Dermis microvascular lymphatic vessel endothelial cell (primary cell): ENCODE measurements around the gene ODAD4. TPM values are rescaled to one million over a fixed set of nuclear protein-coding genes. Genes with fewer than 3 reads are reported as not detected.

ENCODE experiments used
- DNase-seq, 2 donors: peaks; one replicate each; pipeline versions ENCODE4 v3.0.0 to v3.0.0-alpha.2; 2010; ENCODE audit warnings: low read depth in 2 of 2
- total RNA-seq: library from RNA; depleted of rRNA; stranded (reverse); fragments of >200 nt; gene quantifications from 2 replicates; pipeline ENCODE4 v1.2.1, GENCODE V29; 2014

ODAD4 gene
- 0.13 and 0.25 TPM in 2 replicates for total RNA-seq

DNA sequence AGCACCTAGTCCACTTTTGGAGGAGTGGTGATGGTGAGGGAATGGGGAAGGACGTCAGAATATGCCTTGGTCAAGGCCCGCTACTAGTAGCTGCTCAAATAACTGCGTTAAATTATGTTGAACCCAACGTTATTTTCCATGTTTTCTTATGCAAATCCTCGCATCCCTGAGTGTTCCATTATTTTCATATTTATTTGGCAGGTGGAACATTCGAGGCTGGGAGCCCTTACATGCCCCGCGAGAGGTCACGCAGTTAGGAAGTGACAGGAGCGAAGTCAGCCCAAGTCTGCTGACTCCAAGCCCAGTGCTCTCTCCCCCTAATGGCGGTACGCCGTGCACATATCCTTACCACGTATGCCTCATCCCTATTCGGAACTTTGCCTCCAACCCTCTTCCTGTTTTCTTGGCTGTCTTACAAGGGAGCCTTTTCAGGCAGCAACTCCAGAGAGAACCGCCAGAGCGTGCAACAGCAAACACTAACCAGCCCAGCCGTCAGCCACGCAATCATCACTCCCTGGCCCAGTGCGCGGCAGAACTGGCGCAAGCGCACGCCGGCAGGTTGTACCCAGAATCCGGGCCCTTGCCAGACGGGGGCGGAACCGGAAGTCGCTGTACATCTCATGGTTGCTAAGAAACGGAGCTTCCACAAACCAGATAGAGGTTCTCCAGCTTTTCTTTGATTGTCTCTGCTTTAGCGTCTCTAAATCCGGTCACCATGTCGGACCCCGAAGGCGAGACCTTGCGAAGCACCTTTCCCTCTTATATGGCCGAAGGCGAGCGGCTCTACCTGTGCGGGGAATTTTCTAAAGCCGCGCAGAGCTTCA lies at the start of gene ODAD4:
Gene ODAD4, plus strand, starts transcription at position 609 of the 824 bp plus-strand sequence. Its CDS starts 107 bp downstream, at position 716.
- peak; percentile 87 to 97 for DNase-seq

DNA sequence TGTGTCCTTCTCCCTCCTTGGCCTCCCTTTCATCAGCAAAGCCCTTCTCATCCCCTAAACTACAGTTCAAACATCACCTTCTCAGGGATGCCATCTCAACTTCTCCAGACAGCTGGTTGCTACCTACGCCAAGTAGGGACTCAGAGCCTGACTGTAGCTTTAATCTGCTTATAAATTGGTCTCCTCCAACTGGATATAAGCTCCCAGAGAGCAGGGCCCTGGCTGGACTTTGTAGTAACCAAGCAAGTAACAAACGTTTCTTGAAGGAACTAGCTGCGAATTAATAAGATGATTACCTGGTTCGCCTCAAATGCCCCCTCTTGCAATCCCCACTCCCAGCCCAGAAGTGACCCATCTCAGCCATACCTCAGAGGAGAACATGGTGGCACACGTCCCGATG lies 47.7 kb upstream of the ODAD4 start:
- no peak for DNase-seq

GRCh38 chr17:41885733-41886132 lies 44.7 kb upstream of the ODAD4 start:
- DNase-seq, result no peak

GRCh38 chr17:41888332-41888965 lies 42.0 kb upstream of the ODAD4 start:
- no peak for DNase-seq

GRCh38 chr17:41891135-41892020 lies 39.0 kb upstream of the ODAD4 start:
- DNase-seq, result peak in 1 of 2 donors; percentile 29

DNA sequence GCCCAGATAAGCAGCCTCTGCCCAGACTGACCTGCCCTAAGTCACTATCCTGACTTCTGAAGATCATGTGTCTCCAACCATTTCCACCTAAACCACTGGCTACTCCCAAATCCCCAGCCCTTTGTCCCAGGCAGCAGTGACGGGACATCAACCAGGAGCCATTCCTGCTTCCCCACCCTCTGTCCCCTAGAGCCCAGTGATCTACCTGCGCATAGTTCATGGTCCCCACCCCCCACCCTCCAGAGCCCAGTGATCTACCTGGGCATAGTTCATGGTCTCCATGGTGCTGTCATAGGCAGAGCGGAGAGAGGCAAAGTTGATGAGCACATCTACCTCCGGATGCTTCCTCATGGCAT lies 38.4 kb upstream of the ODAD4 start:
- DNase-seq, result no peak

DNA sequence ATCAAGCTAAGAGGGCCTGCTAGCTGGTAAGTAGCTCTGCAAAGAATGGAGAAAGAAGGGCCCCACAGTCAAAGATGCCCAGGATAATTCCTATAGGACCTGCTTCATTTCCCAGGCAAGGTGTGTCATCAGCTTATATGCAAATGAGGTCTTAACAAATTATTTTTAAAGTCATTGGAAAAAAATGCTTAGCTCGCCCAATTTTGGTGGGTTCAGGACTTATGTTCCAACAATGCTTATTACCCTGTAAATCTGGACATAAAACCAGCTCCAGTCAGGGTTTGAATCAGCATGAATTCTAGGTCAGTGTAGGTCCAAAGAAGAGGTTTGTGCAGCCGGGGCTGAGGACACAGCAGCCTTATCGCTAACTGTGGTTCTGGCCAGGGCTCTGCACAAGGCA lies 37.0 kb upstream of the ODAD4 start:
- DNase-seq, result no peak

DNA sequence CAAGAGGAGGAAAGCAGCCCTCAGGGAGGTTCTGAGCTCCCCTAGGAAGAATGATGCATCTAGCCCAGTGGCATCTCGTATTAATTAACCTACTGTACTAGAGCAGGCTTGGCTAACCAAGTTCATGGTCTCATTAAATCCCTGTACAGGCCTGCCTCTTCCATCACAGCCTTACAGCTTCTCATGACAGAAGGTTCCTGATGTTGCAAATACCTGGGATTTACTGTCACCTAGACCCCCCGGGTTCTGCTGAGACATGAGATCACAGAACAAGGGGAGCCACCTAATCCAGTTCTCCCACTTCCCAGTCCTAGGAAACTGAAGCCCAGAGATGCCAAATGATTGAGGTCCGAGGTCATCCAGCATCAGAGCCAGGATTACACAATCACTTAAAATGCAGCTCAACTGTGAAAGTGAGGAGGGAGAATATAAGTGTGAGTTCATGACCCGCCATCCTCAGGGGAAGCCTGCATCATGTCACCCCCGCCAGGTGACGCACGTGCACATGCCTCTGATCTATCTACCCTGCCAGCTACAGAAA lies 35.6 kb upstream of the ODAD4 start:
- DNase-seq, result no peak

- no peak for DNase-seq
These were observed 34.8 kb upstream of the ODAD4 start for GRCh38 chr17:41895617-41896016.

DNA sequence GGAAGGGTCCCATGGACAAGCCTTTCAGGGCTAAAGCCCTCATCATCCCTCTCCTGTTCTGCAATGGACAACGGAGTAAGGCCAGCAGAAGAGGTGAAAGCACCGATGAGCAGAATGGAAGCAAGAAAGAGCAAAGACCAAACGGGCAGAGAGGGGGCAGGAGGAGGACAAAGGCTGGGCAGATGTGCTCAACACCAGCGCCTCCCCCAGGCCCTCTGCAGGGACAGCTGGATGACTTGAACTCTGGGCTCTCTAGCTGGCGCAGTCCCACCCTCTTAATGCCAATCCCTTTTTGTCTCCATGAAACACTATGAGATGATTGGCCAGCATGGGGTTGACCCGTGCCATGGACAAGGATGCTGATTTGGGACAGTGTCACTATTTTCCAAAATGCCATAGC lies 33.7 kb upstream of the ODAD4 start:
- DNase-seq, result no peak

DNA sequence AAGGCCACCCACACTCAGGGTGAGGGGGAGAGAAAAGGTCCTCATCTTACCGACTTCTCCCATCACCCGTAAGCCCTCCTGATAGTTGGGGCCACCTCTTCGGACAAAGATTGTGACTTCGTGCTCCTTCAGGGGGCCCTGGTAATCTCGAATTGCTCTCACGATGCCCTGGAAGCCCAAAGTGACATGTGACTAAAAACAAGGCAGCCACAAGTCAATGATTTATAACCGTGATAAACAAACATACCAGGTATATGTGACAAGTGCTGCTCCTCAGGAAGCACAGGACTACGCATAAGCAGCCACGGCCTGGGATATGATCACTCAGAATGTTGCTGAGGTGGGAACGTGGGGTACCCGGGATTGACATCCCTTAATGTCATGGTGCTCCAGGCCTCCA lies 28.8 kb upstream of the ODAD4 start:
- no peak for DNase-seq

DNA sequence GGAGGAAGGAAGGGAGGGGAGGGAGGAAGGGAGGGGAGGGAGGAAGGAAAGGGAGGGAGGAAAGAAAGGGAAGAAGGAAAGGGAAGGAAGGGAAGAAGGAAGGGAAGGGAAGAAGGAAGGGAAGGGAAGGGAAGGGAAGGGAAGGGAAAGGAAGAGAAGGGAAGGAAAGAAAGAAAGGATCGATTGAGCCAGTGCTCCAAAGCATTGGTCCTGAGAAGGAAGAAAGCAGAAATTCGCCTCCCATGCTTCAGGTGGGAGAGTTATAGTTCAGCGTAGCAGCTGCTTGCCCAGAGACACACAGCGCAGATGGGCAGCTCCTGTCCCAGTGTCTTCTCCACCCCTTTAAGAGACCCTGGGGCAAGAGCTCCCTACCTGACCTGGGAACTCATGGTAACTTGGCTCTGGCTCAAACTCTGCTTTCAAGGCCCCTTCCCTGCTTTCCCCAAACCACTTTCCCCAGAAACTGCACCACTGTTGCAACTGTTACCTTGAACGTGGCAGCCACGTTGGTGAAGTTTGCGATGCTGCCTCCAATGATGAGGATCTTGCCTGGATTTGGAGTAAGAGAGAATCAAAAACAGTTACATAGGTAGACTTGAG lies 26.1 kb upstream of the ODAD4 start:
- no peak for DNase-seq

- DNase-seq, result no peak
These were observed 25.2 kb upstream of the ODAD4 start for GRCh38 chr17:41905172-41905571.

DNA sequence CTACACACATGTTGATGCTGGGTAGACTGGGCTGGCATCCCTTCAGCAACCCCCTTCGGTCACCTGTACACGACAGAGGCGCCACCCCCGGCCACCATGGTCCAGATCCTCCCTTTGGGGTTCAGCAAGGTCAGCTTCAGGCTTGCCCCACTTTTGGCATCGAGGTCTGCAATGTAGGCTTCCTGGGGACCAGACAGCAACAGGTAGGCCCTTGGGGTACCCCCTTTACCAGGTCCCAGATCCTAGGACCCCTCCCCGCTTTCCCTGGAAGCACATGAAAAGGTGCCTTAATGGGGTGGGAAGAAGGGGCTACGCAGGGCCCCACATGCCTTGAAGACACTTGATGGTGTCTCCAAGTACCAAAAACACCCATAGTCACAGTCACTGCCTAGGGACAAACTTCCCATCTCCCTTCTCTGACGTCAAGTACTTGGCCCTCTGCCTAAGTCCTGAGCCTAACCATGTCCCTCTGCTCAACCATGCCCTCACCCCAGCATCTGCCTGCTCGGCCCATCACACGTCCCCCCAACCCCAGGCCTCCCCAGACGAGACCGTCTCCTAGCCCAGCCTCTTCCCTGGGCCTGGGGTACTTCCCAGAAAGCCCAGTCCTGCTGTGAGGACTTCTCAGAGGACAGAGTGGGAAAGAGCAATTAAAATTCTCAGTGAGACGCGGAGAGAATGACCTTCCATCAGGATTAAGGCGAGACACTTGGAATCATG lies 23.8 kb upstream of the ODAD4 start:
- DNase-seq, result no peak

DNA sequence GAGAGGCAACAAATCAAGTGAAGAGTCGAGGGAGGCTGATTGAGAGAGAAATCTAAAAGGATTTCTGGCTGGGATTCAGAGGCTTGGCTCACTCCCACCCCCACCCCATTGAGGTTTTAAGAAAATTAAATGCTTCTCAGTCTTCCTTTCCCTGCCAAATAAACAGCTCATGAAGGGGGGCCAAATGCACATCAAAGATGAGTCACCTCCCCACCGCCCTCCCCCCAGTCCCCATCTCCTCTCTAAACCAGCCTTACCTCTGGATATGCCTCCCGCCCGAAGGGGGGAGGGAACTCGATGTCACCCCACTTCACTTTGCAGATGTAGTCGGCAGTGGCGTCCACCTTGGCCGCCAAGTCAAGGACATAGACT lies 23.2 kb upstream of the ODAD4 start:
- no peak for DNase-seq

GRCh38 chr17:41907633-41908539 lies 22.5 kb upstream of the ODAD4 start:
- DNase-seq, result no peak

GRCh38 chr17:41909088-41909487 lies 21.3 kb upstream of the ODAD4 start:
- DNase-seq, result no peak

GRCh38 chr17:41910701-41911391 lies 19.6 kb upstream of the ODAD4 start:
- DNase-seq, result peak in 1 of 2 donors; percentile 33

DNA sequence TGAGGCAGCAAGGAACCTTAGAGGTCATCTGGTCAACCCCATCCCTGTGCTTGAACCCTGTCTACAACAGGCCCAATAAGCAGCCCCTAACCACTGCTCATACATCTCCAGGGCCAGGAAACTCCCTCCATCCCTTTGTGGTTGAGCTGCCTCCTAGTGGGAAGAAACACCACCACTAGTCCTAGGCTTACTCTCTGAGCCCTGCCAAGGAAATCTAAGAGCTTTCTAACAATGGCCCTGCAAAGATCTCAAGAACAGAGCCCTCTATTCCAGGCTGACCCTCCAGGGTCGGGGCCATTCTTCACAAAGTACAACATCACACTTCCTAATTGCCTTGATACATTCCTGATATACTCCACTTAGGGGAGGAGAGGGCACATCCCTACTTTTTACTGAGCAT lies 17.5 kb upstream of the ODAD4 start:
- DNase-seq, result no peak
